Measurements from ENCODE around the gene ATP6V1G3. TPM values are rescaled to one million over a fixed set of nuclear protein-coding genes. Genes with fewer than 3 reads are reported as not detected.
"Not testable (repeated sequence)": the region's sequence is repeated elsewhere in the genome, so short reads cannot be mapped to it uniquely, and the experiment has no call there.

ATP6V1G3 gene
- not detected for total RNA-seq
- polyA plus RNA-seq, result not detected

- no peaks in the 10 kb centered on the region for H3K4me1 ChIP-seq
- no peaks in the 10 kb centered on the region for H3K9me3 ChIP-seq
- 71 to 83% methylated on average over 1 of the region's 1 CpG for WGBS, 2 donors
- TF ChIP-seq POLR2AphosphoS5 (IDR thresholded peaks at IDR 0.05), result no peak
- no peak for TF ChIP-seq EP300 (IDR thresholded peaks at IDR 0.05)
- no peak for TF ChIP-seq POLR2A (IDR thresholded peaks at IDR 0.05)
- H3K4me3 ChIP-seq, result no peak within 1 kb of the TSS
- no peak within 1 kb of the TSS for H3K27ac ChIP-seq
- DNase-seq, result no peak
- intact Hi-C loops (cut with DNase I), result no loop called here
- no peaks in the 10 kb centered on the region for H3K36me3 ChIP-seq
- H3K27me3 ChIP-seq, result no peaks in the 10 kb centered on the region
These were observed at the start of gene ATP6V1G3 for GRCh38 chr1:198540580-198540979. Gene ATP6V1G3, minus strand, starts transcription at chr1:198540680. Its CDS starts 30 bp downstream, at chr1:198540650.

GRCh38 chr1:198588845-198589244 is 48.4 kb upstream of the ATP6V1G3 start:
- Histone ChIP-seq H3K4me1 (no peaks in the 10 kb centered on the region), H3K9me3 (peaks cover 0 to 2% (median 0%) of the 10 kb centered on the region in 4 donors), H3K4me3 (no peak overlapping the region), H3K27ac (no peak overlapping the region), H3K36me3 (no peaks in the 10 kb centered on the region), H3K27me3 (no peaks in the 10 kb centered on the region)
- no peak for DNase-seq
- TF ChIP-seq POLR2AphosphoS5 (IDR thresholded peaks at IDR 0.05), result no peak
- intact Hi-C loops (cut with DNase I), result no loop called here

DNA sequence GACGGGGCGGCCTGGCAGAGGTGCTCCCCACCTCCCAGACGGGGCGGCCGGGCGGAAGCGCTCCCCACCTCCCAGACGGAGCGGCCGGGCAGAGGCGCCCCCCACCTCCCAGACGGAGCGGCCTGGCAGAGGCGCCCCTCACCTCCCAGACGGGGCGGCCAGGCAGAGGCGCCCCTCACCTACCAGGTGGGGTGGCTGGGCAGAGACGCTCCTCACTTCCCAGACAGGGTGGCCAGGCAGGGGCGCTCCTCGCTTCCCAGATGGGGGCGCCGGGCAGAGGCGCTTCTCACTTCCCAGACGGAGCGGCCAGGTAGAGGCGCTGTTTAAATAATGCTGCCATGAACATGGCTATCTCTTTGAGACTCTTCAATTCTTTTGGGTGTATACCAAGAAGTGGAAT is 43.7 kb upstream of the ATP6V1G3 start:
- H3K36me3 ChIP-seq, result no peaks in the 10 kb centered on the region
- no peak for DNase-seq
- WGBS, 2 donors, result 97 to 98% methylated on average over 26 of the region's 26 CpGs
- H3K27me3 ChIP-seq, result no peaks in the 10 kb centered on the region
- no peak for TF ChIP-seq CTCF (IDR thresholded peaks at IDR 0.05)
- TF ChIP-seq POLR2AphosphoS5 (IDR thresholded peaks at IDR 0.05), result no peak
- no peak for TF ChIP-seq EP300 (IDR thresholded peaks at IDR 0.05)
- no peak for TF ChIP-seq POLR2A (IDR thresholded peaks at IDR 0.05)
- intact Hi-C loops (cut with DNase I), result no loop called here
- peaks cover 0 to 3% (median 0%) of the 10 kb centered on the region in 4 donors for H3K9me3 ChIP-seq
- H3K4me1 ChIP-seq, result no peaks in the 10 kb centered on the region
- H3K27ac ChIP-seq, result no peak overlapping the region
- no peak overlapping the region for H3K4me3 ChIP-seq

DNA sequence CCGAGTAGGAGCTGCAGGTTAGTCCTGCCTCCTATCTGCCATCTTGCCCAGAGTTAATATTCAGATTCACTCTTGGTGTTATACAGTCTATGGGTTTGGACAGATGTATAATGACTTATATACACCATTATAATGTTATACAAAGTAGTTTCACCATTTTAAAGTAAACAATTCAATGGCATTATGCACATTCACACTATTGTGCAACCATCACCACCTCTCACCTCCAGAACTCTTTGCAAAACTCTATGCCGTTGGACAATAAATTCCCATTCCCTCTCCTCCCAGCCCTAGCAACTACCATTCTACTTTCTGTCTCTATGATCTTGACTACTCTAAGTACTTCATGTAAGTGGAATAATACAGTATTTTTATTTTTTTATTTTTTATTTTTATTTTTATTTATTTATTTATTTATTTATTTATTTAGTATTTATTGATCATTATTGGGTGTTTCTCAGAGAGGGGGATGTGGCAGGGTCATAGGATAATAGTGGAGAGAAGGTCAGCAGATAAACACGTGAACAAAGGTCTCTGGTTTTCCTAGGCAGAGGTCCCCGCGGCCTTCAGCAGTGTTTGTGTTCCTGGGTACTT is 42.8 kb upstream of the ATP6V1G3 start:
- WGBS, 2 donors, result 85 to 89% methylated on average over 5 of the region's 5 CpGs
- H3K4me3 ChIP-seq; H3K36me3 ChIP-seq; H3K4me1 ChIP-seq; H3K27me3 ChIP-seq; H3K9me3 ChIP-seq; DNase-seq; H3K27ac ChIP-seq; intact Hi-C loops (cut with DNase I): not testable (repeated sequence)

DNA sequence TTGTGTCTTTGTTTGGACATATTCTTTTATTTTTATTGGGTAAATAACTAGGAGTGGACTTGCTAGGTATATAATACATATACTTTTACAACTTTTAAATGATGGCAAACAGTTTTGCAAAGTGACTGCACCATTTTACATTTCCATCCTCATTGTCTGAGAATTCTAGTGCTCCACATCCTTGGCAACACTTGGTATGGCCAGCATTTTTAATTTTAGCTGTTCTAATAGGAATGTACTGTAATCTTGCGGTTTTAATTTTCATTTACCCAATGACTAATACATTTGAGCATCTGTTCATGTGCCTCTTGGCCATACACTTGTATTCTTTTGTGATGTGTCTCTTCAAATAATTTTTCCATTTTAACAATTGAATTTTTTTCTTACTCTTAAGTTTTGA is 37.0 kb upstream of the ATP6V1G3 start:
- Histone ChIP-seq H3K27me3 (no peaks in the 10 kb centered on the region), H3K4me1 (no peaks in the 10 kb centered on the region), H3K36me3 (no peaks in the 10 kb centered on the region), H3K4me3 (no peak overlapping the region), H3K9me3 (peaks cover 0 to 3% (median 0%) of the 10 kb centered on the region in 4 donors), H3K27ac (no peak overlapping the region)
- no peak for TF ChIP-seq CTCF (IDR thresholded peaks at IDR 0.05)
- no peak for TF ChIP-seq POLR2AphosphoS5 (IDR thresholded peaks at IDR 0.05)
- TF ChIP-seq EP300 (IDR thresholded peaks at IDR 0.05), result no peak
- TF ChIP-seq POLR2A (IDR thresholded peaks at IDR 0.05), result no peak
- WGBS, 2 donors, result 95 to 98% methylated on average over 1 of the region's 1 CpG
- no peak for DNase-seq
- intact Hi-C loops (cut with DNase I), result no loop called here

DNA sequence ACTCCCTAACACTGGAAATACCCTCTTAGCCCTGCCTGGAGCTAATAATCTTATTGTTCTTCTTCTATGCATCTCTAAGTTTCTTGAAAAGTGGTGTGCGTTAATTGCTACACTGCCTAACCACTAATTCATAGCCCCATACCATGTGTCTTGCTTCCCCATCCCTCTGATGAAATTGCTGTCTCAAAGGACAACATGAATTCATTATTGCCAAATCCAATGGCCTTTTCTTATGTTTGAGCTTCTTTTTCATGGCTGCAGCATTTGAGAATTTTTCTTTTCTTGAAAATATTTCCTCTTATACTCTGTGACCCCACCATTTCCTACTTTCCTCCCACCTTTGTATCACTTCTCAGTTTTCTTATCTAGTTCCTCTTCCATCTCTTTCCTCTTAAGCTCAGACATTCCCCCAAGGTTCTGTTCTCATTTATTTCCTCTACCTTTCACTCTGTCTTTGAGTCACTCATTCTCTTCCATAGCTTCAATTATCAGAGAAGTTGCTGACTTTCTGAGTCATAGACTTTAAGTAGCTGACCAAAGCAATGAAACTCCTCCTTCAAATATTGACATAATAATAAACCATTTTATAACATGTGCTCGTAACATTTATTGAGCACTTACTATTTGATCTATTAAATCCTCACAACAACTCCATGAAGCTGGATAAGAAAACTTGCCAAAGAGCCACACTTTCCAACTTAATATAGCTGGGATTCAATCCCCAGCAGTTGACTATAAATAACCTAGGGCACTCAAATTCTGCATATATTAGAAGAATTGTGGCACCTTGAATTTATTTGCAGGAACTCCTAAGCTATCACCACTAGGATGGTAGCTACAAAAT is 35.5 kb upstream of the ATP6V1G3 start:
- intact Hi-C loops (cut with DNase I), result no loop called here
- Histone ChIP-seq H3K27me3 (no peaks in the 10 kb centered on the region), H3K9me3 (peaks cover 0 to 3% (median 0%) of the 10 kb centered on the region in 4 donors), H3K36me3 (no peaks in the 10 kb centered on the region), H3K4me1 (no peaks in the 10 kb centered on the region), H3K4me3 (no peak overlapping the region), H3K27ac (no peak overlapping the region)
- TF ChIP-seq POLR2AphosphoS5 (IDR thresholded peaks at IDR 0.05) (no peak), CTCF (IDR thresholded peaks at IDR 0.05) (no peak), EP300 (IDR thresholded peaks at IDR 0.05) (no peak), POLR2A (IDR thresholded peaks at IDR 0.05) (no peak)
- 58 to 77% methylated on average over 2 of the region's 2 CpGs for WGBS, 2 donors
- no peak for DNase-seq

Measured in sigmoid colon (tissue), 7 donors.